Astrocyte (in vitro differentiated cells and primary cell): ENCODE results near the gene TBC1D19. TPM values are rescaled to one million over a fixed set of nuclear protein-coding genes. Genes with fewer than 3 reads are reported as not detected.

ENCODE experiments used
- DNase-seq: peaks from one replicate; pipeline ENCODE4 v3.0.0-alpha.2; 2010; ENCODE audit warnings: low read depth
- FAIRE-seq: peaks from 2 replicates; lab custom pipeline; 2011; peaks lifted over from hg19 to GRCh38; lab: Jason Lieb, UNC
- H2AFZ ChIP-seq: 2 replicates; pipeline ENCODE4 v1.6.0; 2012; ENCODE audit warnings: low read depth, low read length, inconsistent platforms
- H3K27ac ChIP-seq: 2 replicates; pipeline ENCODE4 v1.5.1; 2011; ENCODE audit warnings: low read depth, low read length, inconsistent platforms
- H3K27me3 ChIP-seq: 2 replicates; pipeline ENCODE4 v1.6.0; 2011; ENCODE audit warnings: low read length, inconsistent platforms; ENCODE audit not compliant: insufficient read depth
- H3K36me3 ChIP-seq: 2 replicates; pipeline ENCODE4 v1.5.1; 2011; ENCODE audit warnings: low read length, inconsistent platforms; ENCODE audit not compliant: insufficient read depth
- H3K4me1 ChIP-seq: 2 replicates; pipeline ENCODE4 v1.5.1; 2011; ENCODE audit warnings: low read length, inconsistent platforms; ENCODE audit not compliant: insufficient read depth
- H3K4me2 ChIP-seq: 2 replicates; pipeline ENCODE4 v1.6.0; 2012; ENCODE audit warnings: low read length, inconsistent platforms
- H3K4me3 ChIP-seq: 2 replicates; pipeline ENCODE4 v1.5.1; 2011; ENCODE audit warnings: low read depth, mild to moderate bottlenecking, low read length, inconsistent platforms; ENCODE audit not compliant: insufficient read depth
- H3K79me2 ChIP-seq: 2 replicates; pipeline ENCODE4 v1.6.0; 2012; ENCODE audit warnings: mild to moderate bottlenecking, low read length, inconsistent platforms; ENCODE audit not compliant: insufficient read depth
- H3K9ac ChIP-seq: 2 replicates; pipeline ENCODE4 v1.6.0; 2012; ENCODE audit warnings: mild to moderate bottlenecking, low read length, inconsistent platforms
- H3K9me3 ChIP-seq: 2 replicates; pipeline ENCODE4 v1.5.1; 2012; ENCODE audit warnings: low read depth, mild to moderate bottlenecking, low read length, inconsistent platforms; ENCODE audit not compliant: insufficient read depth
- H4K20me1 ChIP-seq: 2 replicates; pipeline ENCODE4 v1.6.0; 2012; ENCODE audit warnings: low read length, inconsistent platforms; ENCODE audit not compliant: insufficient read depth
- H3K27ac Mint-ChIP-seq: one replicate; pipeline ENCODE4 v1.8.0; 2021; ENCODE audit warnings: mild to moderate bottlenecking, mixed read lengths; ENCODE audit not compliant: unreplicated experiment
- H3K27me3 Mint-ChIP-seq: one replicate; pipeline ENCODE4 v1.8.0; 2021; ENCODE audit warnings: low read depth, mixed read lengths; ENCODE audit not compliant: unreplicated experiment
- H3K36me3 Mint-ChIP-seq: one replicate; pipeline ENCODE4 v1.8.0; 2021; ENCODE audit warnings: low read depth, mixed read lengths; ENCODE audit not compliant: unreplicated experiment
- H3K4me1 Mint-ChIP-seq: one replicate; pipeline ENCODE4 v1.8.0; 2021; ENCODE audit warnings: low read depth, mixed read lengths; ENCODE audit not compliant: unreplicated experiment
- H3K4me3 Mint-ChIP-seq: one replicate; pipeline ENCODE4 v1.8.0; 2021; ENCODE audit warnings: mild to moderate bottlenecking, moderate library complexity, mixed read lengths; ENCODE audit not compliant: unreplicated experiment
- H3K9me3 Mint-ChIP-seq: one replicate; pipeline ENCODE4 v1.8.0; 2021; ENCODE audit warnings: mild to moderate bottlenecking, mixed read lengths; ENCODE audit not compliant: unreplicated experiment
- EZH2 ChIP-seq: IDR thresholded peaks from 2 replicates; pipeline ENCODE4 v1.6.1; 2012; ENCODE audit warnings: mild to moderate bottlenecking, low read length, inconsistent platforms; ENCODE audit not compliant: insufficient read depth
- total RNA-seq: library from RNA; stranded (reverse); gene quantifications from 2 replicates; pipeline ENCODE4 v1.2.1, GENCODE V29; 2021
- TF ChIP-seq, protein P1 (sequence below): IDR thresholded peaks from 2 replicates; pipeline ENCODE4 v1.5.1; 2011; ENCODE audit warnings: low read depth, mild to moderate bottlenecking, inconsistent platforms, low read length, moderate library complexity; ENCODE audit not compliant: insufficient read depth

Gene TBC1D19
- total RNA-seq, 1 donor from 2014 or later = 10.5 TPM

DNA sequence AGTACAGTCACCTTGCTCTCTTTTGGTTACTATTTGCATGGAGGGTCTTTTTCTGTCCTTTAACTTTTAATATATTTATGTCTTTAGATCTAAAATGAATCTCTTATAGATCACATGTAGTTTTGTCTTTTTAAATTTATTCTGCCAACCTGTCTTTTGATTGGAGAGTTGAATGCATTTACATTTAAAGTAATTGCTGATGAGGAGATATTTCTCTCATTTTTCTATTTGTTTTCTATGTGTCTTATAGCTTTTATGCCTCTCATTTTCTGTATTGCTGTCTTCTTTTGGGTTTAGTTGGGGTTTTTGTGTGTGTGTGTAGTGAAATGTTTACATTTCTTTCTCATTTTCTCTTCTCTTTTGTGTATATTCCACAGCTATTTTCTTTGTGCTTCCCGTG, 123.5 kb downstream of the TBC1D19 start:
- Histone ChIP-seq H3K27me3 (no peaks in the 10 kb centered on the region), H3K79me2 (no peaks in the 10 kb centered on the region), H4K20me1 (no peaks in the 10 kb centered on the region), H2AFZ (no peak overlapping the region), H3K4me3 (no peak overlapping the region), H3K36me3 (no peaks in the 10 kb centered on the region), H3K4me1 (no peaks in the 10 kb centered on the region), H3K4me2 (no peak overlapping the region), H3K9ac (no peak overlapping the region), H3K27ac (no peak overlapping the region), H3K9me3 (no peaks in the 10 kb centered on the region)
- Mint-ChIP-seq H3K9me3 (no peaks in the 10 kb centered on the region), H3K4me3 (no peak overlapping the region), H3K36me3 (peaks cover 5% of the 10 kb centered on the region), H3K27ac (no peak overlapping the region), H3K27me3 (no peaks in the 10 kb centered on the region), H3K4me1 (no peaks in the 10 kb centered on the region)
- FAIRE-seq (no peak), DNase-seq (no peak)
- TF ChIP-seq EZH2 = no peak
- TF ChIP-seq, protein P1, sequence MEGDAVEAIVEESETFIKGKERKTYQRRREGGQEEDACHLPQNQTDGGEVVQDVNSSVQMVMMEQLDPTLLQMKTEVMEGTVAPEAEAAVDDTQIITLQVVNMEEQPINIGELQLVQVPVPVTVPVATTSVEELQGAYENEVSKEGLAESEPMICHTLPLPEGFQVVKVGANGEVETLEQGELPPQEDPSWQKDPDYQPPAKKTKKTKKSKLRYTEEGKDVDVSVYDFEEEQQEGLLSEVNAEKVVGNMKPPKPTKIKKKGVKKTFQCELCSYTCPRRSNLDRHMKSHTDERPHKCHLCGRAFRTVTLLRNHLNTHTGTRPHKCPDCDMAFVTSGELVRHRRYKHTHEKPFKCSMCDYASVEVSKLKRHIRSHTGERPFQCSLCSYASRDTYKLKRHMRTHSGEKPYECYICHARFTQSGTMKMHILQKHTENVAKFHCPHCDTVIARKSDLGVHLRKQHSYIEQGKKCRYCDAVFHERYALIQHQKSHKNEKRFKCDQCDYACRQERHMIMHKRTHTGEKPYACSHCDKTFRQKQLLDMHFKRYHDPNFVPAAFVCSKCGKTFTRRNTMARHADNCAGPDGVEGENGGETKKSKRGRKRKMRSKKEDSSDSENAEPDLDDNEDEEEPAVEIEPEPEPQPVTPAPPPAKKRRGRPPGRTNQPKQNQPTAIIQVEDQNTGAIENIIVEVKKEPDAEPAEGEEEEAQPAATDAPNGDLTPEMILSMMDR = no peak

DNA sequence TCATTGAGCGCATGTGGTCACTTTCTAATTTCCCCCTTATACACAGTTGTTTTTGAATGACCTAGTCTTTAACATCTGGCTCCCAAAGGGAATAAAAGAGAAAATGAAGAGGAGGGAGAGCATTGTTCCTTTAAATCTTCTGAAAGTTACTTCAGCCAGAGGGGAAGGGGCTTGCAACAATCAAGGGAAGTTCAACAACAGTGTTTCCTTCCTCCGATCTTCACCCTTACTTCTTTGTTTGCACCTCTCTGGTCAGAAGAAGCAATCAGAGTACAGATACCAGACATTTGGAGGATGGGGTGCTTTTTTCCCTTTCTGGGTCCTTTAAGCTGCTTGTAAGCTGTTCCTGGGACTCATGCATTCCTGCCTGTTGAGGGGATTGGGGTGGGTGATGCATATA, 125.4 kb downstream of the TBC1D19 start:
- no peak overlapping the region for H3K4me3 Mint-ChIP-seq
- Histone ChIP-seq H3K27me3 (no peaks in the 10 kb centered on the region), H3K9ac (no peak overlapping the region), H3K4me1 (no peaks in the 10 kb centered on the region), H3K36me3 (no peaks in the 10 kb centered on the region), H3K4me3 (no peak overlapping the region), H3K4me2 (no peak overlapping the region), H4K20me1 (no peaks in the 10 kb centered on the region), H3K79me2 (no peaks in the 10 kb centered on the region), H3K9me3 (no peaks in the 10 kb centered on the region), H2AFZ (no peak overlapping the region), H3K27ac (no peak overlapping the region)
- H3K9me3 Mint-ChIP-seq = no peaks in the 10 kb centered on the region
- TF ChIP-seq, protein P1 = no peak
- no peak for TF ChIP-seq EZH2
- no peaks in the 10 kb centered on the region for H3K4me1 Mint-ChIP-seq
- no peak overlapping the region for H3K27ac Mint-ChIP-seq
- FAIRE-seq (no peak), DNase-seq (no peak)
- no peaks in the 10 kb centered on the region for H3K27me3 Mint-ChIP-seq
- H3K36me3 Mint-ChIP-seq = peaks cover 5% of the 10 kb centered on the region

DNA sequence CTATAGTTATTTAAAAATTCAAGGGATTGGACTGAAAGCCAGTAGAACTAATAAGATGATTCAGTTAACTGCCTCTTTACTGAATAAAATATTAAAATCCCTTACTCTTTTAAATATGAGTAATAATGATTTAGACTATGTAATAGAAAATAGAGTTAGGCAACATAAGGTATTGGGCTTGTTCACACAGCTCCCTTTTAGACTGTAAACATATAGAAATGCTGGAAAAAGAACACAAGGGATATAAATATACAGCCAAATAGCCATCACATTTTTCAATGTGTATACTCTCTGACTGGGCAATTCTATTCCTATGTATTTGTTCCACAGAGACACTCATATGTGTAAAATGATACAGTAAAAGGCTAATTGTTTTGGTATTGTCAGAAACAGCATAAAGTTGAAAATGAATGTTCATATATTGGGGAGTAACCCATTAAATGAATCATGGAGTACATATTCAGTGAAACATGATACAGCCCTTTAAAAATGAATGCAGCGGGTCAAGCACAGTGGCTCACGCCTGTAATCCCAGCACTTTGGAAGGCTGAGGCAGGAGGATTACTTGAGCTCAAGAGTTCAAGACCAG, 129.8 kb downstream of the TBC1D19 start:
- no peak overlapping the region for H3K27ac ChIP-seq
- DNase-seq = no peak
- H3K27ac Mint-ChIP-seq = no peak overlapping the region
- no peak overlapping the region for H3K9ac ChIP-seq
- H3K36me3 ChIP-seq = no peaks in the 10 kb centered on the region
- TF ChIP-seq EZH2 = no peak
- TF ChIP-seq, protein P1 = no peak
- no peaks in the 10 kb centered on the region for H3K9me3 ChIP-seq
- H3K9me3 Mint-ChIP-seq = peaks cover 3% of the 10 kb centered on the region
- no peak overlapping the region for H3K4me3 Mint-ChIP-seq
- no peak overlapping the region for H2AFZ ChIP-seq
- no peak for FAIRE-seq
- peaks cover 9% of the 10 kb centered on the region for H3K4me1 ChIP-seq
- no peak overlapping the region for H3K4me2 ChIP-seq
- H3K27me3 Mint-ChIP-seq = no peaks in the 10 kb centered on the region
- no peaks in the 10 kb centered on the region for H3K27me3 ChIP-seq
- peaks cover 6% of the 10 kb centered on the region for H3K4me1 Mint-ChIP-seq
- no peaks in the 10 kb centered on the region for H4K20me1 ChIP-seq
- peaks cover 5% of the 10 kb centered on the region for H3K36me3 Mint-ChIP-seq
- H3K4me3 ChIP-seq = no peak overlapping the region
- no peaks in the 10 kb centered on the region for H3K79me2 ChIP-seq
